CD14-positive monocyte (primary cell): ENCODE measurements around the gene KIF26B. TPM values are rescaled to one million over a fixed set of nuclear protein-coding genes. Genes with fewer than 3 reads are reported as not detected.

Experiments
- DNase-seq, 3 donors: peaks; one replicate each; pipeline ENCODE4 v3.0.0-alpha.2; 2011 to 2022
- H2AFZ ChIP-seq: 2 replicates; pipeline ENCODE4 v1.6.0; 2012; ENCODE audit warnings: mild to moderate bottlenecking, low read depth, low read length, inconsistent platforms; ENCODE audit not compliant: insufficient read depth, poor library complexity, severe bottlenecking
- H3K27ac ChIP-seq, 2 donors: 1 replicate in 1 of 2; 2 replicates in 1 of 2; pipeline ENCODE4 v1.5.1; 2012 to 2013; ENCODE audit warnings: low read length in 2 of 2, control low read depth in 1 of 2, inconsistent platforms in 1 of 2, low read depth in 1 of 2, mild to moderate bottlenecking in 1 of 2
- H3K27me3 ChIP-seq, 2 donors: one replicate each; pipeline versions ENCODE4 v1.6.0 to v1.6.1; 2011 to 2013; ENCODE audit warnings: low read length in 2 of 2; ENCODE audit not compliant: control insufficient read depth in 2 of 2, insufficient read depth in 2 of 2
- H3K36me3 ChIP-seq, 2 donors: replicated peaks in 1 of 2; 1 replicate in 1 of 2; 2 replicates in 1 of 2; pipeline versions ENCODE4 v1.5.1 to v1.6.1; 2012 to 2013; ENCODE audit warnings: low read length in 2 of 2, control low read depth in 1 of 2, inconsistent platforms in 1 of 2, mild to moderate bottlenecking in 1 of 2; ENCODE audit not compliant: insufficient read depth in 2 of 2, control insufficient read depth in 1 of 2
- H3K4me1 ChIP-seq, 2 donors: 1 replicate in 1 of 2; 2 replicates in 1 of 2; pipeline versions ENCODE4 v1.5.1 to v1.6.1; 2012 to 2013; ENCODE audit warnings: low read length in 2 of 2, control low read depth in 1 of 2, inconsistent platforms in 1 of 2, mild to moderate bottlenecking in 1 of 2, moderate library complexity in 1 of 2; ENCODE audit not compliant: insufficient read depth in 2 of 2, control insufficient read depth in 1 of 2
- H3K4me2 ChIP-seq: replicated peaks from 2 replicates; pipeline ENCODE3; 2012; ENCODE audit warnings: low read length, moderate library complexity, mild to moderate bottlenecking; ENCODE audit not compliant: poor library complexity, severe bottlenecking; ENCODE audit errors: extremely low read depth
- H3K4me3 ChIP-seq, 3 experiments: fragments of 200-600 bp in 1 of 3; sonication (generic) in 1 of 3; replicated peaks in 1 of 3; 1 replicate in 2 of 3; 2 replicates in 1 of 3; pipeline ENCODE4 v1.5.1; 2011 to 2013; ENCODE audit warnings: low read length in 3 of 3, mild to moderate bottlenecking in 3 of 3, control low read depth in 2 of 3, low read depth in 2 of 3, inconsistent platforms in 1 of 3, moderate library complexity in 1 of 3
- H3K79me2 ChIP-seq: 2 replicates; pipeline ENCODE4 v1.6.0; 2012; ENCODE audit warnings: mild to moderate bottlenecking, control low read depth, inconsistent platforms, low read length, moderate library complexity; ENCODE audit not compliant: insufficient read depth
- H3K9ac ChIP-seq: 2 replicates; pipeline ENCODE4 v1.6.0; 2017; ENCODE audit warnings: low read length, mild to moderate bottlenecking; ENCODE audit not compliant: insufficient read depth, poor library complexity, severe bottlenecking
- H3K9me3 ChIP-seq, 2 donors: replicated peaks in 1 of 2; 1 replicate in 1 of 2; 2 replicates in 1 of 2; pipeline versions ENCODE4 v1.5.1 to v1.6.1; 2012 to 2013; ENCODE audit warnings: low read length in 2 of 2, control low read depth in 1 of 2; ENCODE audit not compliant: control insufficient read depth in 1 of 2, insufficient read depth in 1 of 2
- H4K20me1 ChIP-seq: 2 replicates; pipeline ENCODE4 v1.6.0; 2012; ENCODE audit warnings: mild to moderate bottlenecking, low read length, control low read depth, moderate library complexity; ENCODE audit not compliant: insufficient read depth
- H3K27ac Mint-ChIP-seq, 7 donors: one replicate each; pipeline ENCODE4 v1.8.0; 2020; ENCODE audit warnings: mild to moderate bottlenecking in 7 of 7, mixed read lengths in 7 of 7, moderate library complexity in 6 of 7, inconsistent platforms in 2 of 7
- H3K27me3 Mint-ChIP-seq, 3 donors: one replicate each; pipeline ENCODE4 v1.8.0; 2021 to 2022; ENCODE audit warnings: low read depth in 3 of 3, mild to moderate bottlenecking in 3 of 3, mixed read lengths in 3 of 3, moderate library complexity in 3 of 3, inconsistent platforms in 1 of 3
- H3K36me3 Mint-ChIP-seq, 2 donors: one replicate each; pipeline ENCODE4 v1.8.0; 2020; ENCODE audit warnings: mixed read lengths in 2 of 2, inconsistent platforms in 1 of 2, mild to moderate bottlenecking in 1 of 2
- H3K4me1 Mint-ChIP-seq: one replicate; pipeline ENCODE4 v1.8.0; 2020; ENCODE audit warnings: mild to moderate bottlenecking, mixed read lengths
- H3K4me3 Mint-ChIP-seq, 2 donors: one replicate each; pipeline ENCODE4 v1.8.0; 2020; ENCODE audit warnings: mild to moderate bottlenecking in 2 of 2, mixed read lengths in 2 of 2, moderate library complexity in 1 of 2
- H3K9me3 Mint-ChIP-seq, 7 donors: one replicate each; pipeline ENCODE4 v1.8.0; 2020 to 2022; ENCODE audit warnings: mixed read lengths in 7 of 7, mild to moderate bottlenecking in 6 of 7, moderate library complexity in 6 of 7, inconsistent platforms in 2 of 7
- WGBS: methylation state at CpG from one replicate; pipeline ENCODE4 v1.1.5; 2013; ENCODE audit warnings: missing lambda C conversion rate; ENCODE audit not compliant: insufficient coverage; 5-methylcytosine and 5-hydroxymethylcytosine counted together
- intact Hi-C, 2 donors: fragments of 100-400 bp; cut with micrococcal nuclease; formaldehyde crosslinking; loops; one replicate each; pipeline versions ENCODE4 v1.15.0 to v1.15.1; 2023
- polyA plus RNA-seq, 3 donors: library from polyadenylated mRNA; depleted of rRNA in 1 of 3; unstranded in 2 of 3; stranded (reverse) in 1 of 3; fragments of 300-500 nt in 2 of 3; fragments of >200 nt in 1 of 3; fragmentation: Illumina TruSeq in 2 of 3; gene quantifications; 1 replicate in 2 of 3; 2 replicates in 1 of 3; pipeline ENCODE4 v1.2.3, GENCODE V29; 2012 to 2021
- TF ChIP-seq, protein P1 (sequence below): fragments of 200-600 bp; IDR thresholded peaks from one replicate; pipeline ENCODE4 v1.8.0; 2022; ENCODE audit warnings: antibody characterized with exemption, mild to moderate bottlenecking

KIF26B gene
- polyA plus RNA-seq, 3 donors = 0.01 to 0.05 TPM; not detected in 1

DNA sequence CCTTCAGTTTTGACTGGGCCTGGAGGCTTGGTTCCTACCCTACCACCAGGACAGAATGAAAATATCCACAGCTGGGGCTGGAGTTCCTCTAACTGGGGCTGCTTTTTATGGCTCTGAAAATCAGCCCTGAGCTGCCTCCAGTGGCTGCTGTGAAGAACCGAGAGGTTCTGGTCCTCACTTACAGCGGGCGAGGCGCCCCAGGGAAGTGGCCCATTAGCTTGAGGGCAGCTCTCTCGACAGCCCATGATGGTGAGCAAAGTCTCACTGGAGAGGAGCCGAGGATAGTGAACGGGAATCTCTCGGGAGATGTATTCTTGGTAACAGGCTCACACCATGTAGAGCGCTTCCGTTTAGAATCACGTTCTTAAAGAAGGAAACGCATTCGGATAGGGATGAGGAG is 459.7 kb downstream of the KIF26B start:
- H3K9ac ChIP-seq = no peak overlapping the region
- TF ChIP-seq, protein P1, sequence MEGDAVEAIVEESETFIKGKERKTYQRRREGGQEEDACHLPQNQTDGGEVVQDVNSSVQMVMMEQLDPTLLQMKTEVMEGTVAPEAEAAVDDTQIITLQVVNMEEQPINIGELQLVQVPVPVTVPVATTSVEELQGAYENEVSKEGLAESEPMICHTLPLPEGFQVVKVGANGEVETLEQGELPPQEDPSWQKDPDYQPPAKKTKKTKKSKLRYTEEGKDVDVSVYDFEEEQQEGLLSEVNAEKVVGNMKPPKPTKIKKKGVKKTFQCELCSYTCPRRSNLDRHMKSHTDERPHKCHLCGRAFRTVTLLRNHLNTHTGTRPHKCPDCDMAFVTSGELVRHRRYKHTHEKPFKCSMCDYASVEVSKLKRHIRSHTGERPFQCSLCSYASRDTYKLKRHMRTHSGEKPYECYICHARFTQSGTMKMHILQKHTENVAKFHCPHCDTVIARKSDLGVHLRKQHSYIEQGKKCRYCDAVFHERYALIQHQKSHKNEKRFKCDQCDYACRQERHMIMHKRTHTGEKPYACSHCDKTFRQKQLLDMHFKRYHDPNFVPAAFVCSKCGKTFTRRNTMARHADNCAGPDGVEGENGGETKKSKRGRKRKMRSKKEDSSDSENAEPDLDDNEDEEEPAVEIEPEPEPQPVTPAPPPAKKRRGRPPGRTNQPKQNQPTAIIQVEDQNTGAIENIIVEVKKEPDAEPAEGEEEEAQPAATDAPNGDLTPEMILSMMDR = no peak
- no peak overlapping the region for H3K27ac Mint-ChIP-seq
- H3K27ac ChIP-seq = no peak overlapping the region
- H3K36me3 ChIP-seq = no peaks in the 10 kb centered on the region
- H4K20me1 ChIP-seq = no peaks in the 10 kb centered on the region
- peaks cover 0 to 4% of the 10 kb centered on the region in 2 donors for H3K4me1 ChIP-seq
- H3K4me3 ChIP-seq = no peak overlapping the region
- H3K9me3 ChIP-seq = no peaks in the 10 kb centered on the region
- H3K9me3 Mint-ChIP-seq = peaks cover 0 to 2% (median 0%) of the 10 kb centered on the region in 7 donors
- H3K79me2 ChIP-seq = no peaks in the 10 kb centered on the region
- H3K4me2 ChIP-seq = no peak overlapping the region
- H3K27me3 ChIP-seq = no peaks in the 10 kb centered on the region
- no peak overlapping the region for H2AFZ ChIP-seq
- H3K4me1 Mint-ChIP-seq = peaks cover 9% of the 10 kb centered on the region
- H3K4me3 Mint-ChIP-seq = no peak overlapping the region
- peaks cover 8 to 9% (median 8%) of the 10 kb centered on the region in 3 donors for H3K27me3 Mint-ChIP-seq
- no peaks in the 10 kb centered on the region for H3K36me3 Mint-ChIP-seq
- DNase-seq = no peak
- intact Hi-C loops = loop anchor here in 1 of 2 donors (10.0 kb wide), 1 partner anchor 180 kb away; no protein-coding TSS in a partner anchor
- 99% methylated on average over 8 of the region's 13 CpGs for WGBS

DNA sequence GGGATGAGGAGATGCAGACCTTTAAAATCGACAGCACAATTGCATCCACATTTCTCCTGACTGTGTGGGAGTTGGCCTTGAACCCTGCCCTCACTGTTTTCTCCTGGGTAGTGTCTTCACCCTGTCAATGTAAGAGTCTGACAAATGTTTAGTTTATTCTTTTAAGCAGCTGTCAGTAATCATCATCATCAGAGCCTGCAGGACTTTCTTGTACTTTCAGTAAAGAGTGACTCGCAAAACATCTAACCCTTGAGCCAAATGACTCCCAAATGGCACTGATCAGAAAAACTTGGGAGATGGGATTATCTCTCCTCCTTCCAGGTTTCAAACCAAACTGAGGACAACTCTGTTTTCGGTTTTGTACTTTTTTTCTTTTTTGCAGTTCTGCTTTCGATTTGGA is 460.2 kb downstream of the KIF26B start:
- Histone ChIP-seq H2AFZ (no peak overlapping the region), H3K4me2 (no peak overlapping the region), H3K4me1 (peaks cover 0 to 4% of the 10 kb centered on the region in 2 donors), H3K27me3 (no peaks in the 10 kb centered on the region), H3K36me3 (no peaks in the 10 kb centered on the region), H4K20me1 (no peaks in the 10 kb centered on the region), H3K4me3 (no peak overlapping the region), H3K27ac (no peak overlapping the region), H3K9me3 (no peaks in the 10 kb centered on the region), H3K79me2 (no peaks in the 10 kb centered on the region), H3K9ac (no peak overlapping the region)
- H3K27me3 Mint-ChIP-seq = peaks cover 8 to 10% (median 9%) of the 10 kb centered on the region in 3 donors
- peaks cover 9% of the 10 kb centered on the region for H3K4me1 Mint-ChIP-seq
- no peak overlapping the region for H3K27ac Mint-ChIP-seq
- H3K4me3 Mint-ChIP-seq = no peak overlapping the region
- TF ChIP-seq, protein P1 = no peak
- H3K36me3 Mint-ChIP-seq = no peaks in the 10 kb centered on the region
- peaks cover 0 to 2% (median 0%) of the 10 kb centered on the region in 7 donors for H3K9me3 Mint-ChIP-seq
- intact Hi-C loops = loop anchor here in 1 of 2 donors (10.0 kb wide), 1 partner anchor 180 kb away; no protein-coding TSS in a partner anchor
- DNase-seq = no peak
- WGBS = no CpG with 5 or more reads among the region's 4 CpGs
